WI38 (cell line): ENCODE measurements around the gene PABPN1.

Experiments
- H3K4me3 ChIP-seq: 2 replicates; pipeline ENCODE4 v1.5.1; 2011; ENCODE audit warnings: low read depth, mild to moderate bottlenecking, control low read depth, low read length
- TF ChIP-seq, protein P1 (sequence below): IDR thresholded peaks from 2 replicates; pipeline ENCODE4 v1.5.1; 2012; ENCODE audit warnings: low read depth, mild to moderate bottlenecking, control low read depth, low read length

The PABPN1 gene

GRCh38 chr14:23306412-23307145 lies 14.7 kb upstream of the PABPN1 start, which contains the start of gene BCL2L2:
Gene BCL2L2 (plus strand): TSS chr14:23306833. CDS start chr14:23307768, 935 bp downstream.
- peak within 1 kb of the TSS; percentile 97 for H3K4me3 ChIP-seq
- TF ChIP-seq, protein P1, sequence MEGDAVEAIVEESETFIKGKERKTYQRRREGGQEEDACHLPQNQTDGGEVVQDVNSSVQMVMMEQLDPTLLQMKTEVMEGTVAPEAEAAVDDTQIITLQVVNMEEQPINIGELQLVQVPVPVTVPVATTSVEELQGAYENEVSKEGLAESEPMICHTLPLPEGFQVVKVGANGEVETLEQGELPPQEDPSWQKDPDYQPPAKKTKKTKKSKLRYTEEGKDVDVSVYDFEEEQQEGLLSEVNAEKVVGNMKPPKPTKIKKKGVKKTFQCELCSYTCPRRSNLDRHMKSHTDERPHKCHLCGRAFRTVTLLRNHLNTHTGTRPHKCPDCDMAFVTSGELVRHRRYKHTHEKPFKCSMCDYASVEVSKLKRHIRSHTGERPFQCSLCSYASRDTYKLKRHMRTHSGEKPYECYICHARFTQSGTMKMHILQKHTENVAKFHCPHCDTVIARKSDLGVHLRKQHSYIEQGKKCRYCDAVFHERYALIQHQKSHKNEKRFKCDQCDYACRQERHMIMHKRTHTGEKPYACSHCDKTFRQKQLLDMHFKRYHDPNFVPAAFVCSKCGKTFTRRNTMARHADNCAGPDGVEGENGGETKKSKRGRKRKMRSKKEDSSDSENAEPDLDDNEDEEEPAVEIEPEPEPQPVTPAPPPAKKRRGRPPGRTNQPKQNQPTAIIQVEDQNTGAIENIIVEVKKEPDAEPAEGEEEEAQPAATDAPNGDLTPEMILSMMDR = no peak

DNA sequence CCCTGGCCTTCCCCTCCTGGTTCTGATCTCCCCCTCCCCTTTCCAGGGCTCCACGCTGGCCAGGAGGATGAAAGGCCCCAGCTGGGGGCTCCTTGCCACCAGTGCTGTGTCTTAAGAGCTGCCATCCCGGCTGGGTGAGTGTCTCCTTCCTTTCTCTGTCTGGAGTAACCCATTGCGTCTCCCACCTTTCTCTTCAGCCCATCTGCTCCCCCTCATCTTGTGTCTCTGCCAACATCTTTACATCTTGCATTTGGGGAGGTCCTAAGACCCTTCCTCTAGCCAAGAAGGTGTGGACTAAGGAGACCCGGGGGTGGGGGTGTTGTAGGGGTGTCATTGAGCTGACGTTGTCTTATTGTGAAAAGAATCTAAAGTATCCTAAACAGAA lies 14.1 kb upstream of the PABPN1 start:
- TF ChIP-seq, protein P1 = no peak
- peak overlapping the region; percentile 97 for H3K4me3 ChIP-seq

DNA sequence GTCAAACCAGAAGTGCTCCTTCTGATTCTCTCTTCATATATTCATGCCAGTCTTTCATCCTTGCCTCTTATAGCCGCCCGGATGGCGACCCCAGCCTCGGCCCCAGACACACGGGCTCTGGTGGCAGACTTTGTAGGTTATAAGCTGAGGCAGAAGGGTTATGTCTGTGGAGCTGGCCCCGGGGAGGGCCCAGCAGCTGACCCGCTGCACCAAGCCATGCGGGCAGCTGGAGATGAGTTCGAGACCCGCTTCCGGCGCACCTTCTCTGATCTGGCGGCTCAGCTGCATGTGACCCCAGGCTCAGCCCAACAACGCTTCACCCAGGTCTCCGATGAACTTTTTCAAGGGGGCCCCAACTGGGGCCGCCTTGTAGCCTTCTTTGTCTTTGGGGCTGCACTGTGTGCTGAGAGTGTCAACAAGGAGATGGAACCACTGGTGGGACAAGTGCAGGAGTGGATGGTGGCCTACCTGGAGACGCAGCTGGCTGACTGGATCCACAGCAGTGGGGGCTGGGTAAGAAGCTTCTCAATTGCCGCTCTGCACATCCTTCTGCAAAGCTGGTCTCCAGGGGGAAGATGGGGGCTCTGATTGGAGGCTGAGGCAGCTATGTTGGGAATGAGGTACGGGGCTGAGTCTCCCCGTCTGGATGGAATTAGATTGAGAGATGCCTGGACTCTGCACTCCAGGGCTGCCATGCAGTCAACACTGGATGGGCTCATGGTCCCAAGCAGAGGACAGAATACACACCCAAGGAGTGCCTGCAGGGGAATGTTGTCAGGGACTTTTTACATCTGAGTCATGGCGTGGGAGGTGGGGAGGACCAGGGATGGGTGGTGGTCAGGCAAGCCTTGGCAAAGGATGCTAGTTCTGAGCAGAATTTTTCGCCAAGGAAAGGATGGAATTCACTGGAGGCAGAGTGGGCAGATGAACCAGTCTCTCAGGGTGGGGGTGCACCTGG lies 13.3 kb upstream of the PABPN1 start:
- H3K4me3 ChIP-seq = peak overlapping the region; percentile 97
- TF ChIP-seq, protein P1 = no peak

GRCh38 chr14:23308721-23309445 lies 12.4 kb upstream of the PABPN1 start:
- TF ChIP-seq, protein P1 = no peak
- peak overlapping the region; percentile 97; the same call in 1 of the 2 replicates for H3K4me3 ChIP-seq

- TF ChIP-seq, protein P1 = no peak
- no peak overlapping the region for H3K4me3 ChIP-seq
These were observed 10.7 kb upstream of the PABPN1 start for GRCh38 chr14:23310546-23310945.

DNA sequence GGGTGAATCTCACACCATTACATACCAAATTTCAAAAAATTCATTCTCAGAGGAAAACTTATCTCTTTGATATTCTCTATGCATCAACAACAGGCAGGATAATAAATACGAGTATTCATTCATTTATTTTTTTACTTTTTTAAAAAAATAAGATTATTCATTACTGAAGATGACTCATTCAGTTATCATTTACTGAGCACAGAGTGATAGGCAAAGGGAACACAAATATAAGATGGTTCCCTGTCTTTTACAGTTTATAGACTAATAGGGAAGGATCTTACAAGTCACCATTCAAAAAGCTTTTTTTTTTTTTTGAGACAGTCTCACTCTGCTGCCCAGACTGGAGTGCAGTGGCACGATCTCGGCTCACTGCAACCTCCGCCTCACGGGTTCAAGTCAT lies 5.0 kb upstream of the PABPN1 start:
- H3K4me3 ChIP-seq = no peak overlapping the region
- TF ChIP-seq, protein P1 = no peak
